Tibial nerve (tissue), 4 donors: ENCODE results near the gene GRID1.

Source experiments
- EP300 ChIP-seq, 2 donors: sonication (generic); formaldehyde crosslinking; IDR thresholded peaks; one replicate each; pipeline ENCODE4 v1.6.1; 2017; ENCODE audit warnings: antibody characterized with exemption in 2 of 2, mild to moderate bottlenecking in 1 of 2
- TF ChIP-seq, protein P1 (sequence below), 5 experiments: fragments of 200-600 bp in 3 of 5; fragments of 450-650 bp in 2 of 5; sonication (generic) in 3 of 5; IDR thresholded peaks; one replicate each; pipeline ENCODE4 v1.5.1; 2016 to 2019; ENCODE audit warnings: antibody characterized with exemption in 5 of 5, mild to moderate bottlenecking in 3 of 5, moderate library complexity in 2 of 5

DNA sequence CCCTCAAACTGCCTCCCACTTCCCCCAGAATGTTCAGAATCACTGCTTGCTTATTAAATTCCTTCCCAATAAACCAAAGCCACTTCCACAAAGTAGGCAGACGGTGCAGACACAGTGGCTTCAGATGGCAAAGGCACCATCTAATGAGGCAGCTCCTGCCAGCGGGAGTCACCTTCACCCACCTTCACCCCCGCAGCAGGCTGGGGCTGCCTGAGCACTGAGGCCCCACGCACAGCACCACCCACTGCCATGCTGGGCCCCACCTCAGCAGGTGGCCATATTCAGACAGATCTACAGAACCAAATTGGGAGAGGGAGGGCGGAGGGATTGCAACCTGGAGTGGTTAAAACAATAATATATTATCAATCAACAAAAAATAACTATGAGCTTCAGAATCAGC, 118.5 kb downstream of the GRID1 start:
- TF ChIP-seq, protein P1, sequence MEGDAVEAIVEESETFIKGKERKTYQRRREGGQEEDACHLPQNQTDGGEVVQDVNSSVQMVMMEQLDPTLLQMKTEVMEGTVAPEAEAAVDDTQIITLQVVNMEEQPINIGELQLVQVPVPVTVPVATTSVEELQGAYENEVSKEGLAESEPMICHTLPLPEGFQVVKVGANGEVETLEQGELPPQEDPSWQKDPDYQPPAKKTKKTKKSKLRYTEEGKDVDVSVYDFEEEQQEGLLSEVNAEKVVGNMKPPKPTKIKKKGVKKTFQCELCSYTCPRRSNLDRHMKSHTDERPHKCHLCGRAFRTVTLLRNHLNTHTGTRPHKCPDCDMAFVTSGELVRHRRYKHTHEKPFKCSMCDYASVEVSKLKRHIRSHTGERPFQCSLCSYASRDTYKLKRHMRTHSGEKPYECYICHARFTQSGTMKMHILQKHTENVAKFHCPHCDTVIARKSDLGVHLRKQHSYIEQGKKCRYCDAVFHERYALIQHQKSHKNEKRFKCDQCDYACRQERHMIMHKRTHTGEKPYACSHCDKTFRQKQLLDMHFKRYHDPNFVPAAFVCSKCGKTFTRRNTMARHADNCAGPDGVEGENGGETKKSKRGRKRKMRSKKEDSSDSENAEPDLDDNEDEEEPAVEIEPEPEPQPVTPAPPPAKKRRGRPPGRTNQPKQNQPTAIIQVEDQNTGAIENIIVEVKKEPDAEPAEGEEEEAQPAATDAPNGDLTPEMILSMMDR (IDR thresholded peaks at IDR 0.05) = no peak
- TF ChIP-seq EP300 (IDR thresholded peaks at IDR 0.05) = no peak
